ENCODE data around the gene NSUN4.

DNA sequence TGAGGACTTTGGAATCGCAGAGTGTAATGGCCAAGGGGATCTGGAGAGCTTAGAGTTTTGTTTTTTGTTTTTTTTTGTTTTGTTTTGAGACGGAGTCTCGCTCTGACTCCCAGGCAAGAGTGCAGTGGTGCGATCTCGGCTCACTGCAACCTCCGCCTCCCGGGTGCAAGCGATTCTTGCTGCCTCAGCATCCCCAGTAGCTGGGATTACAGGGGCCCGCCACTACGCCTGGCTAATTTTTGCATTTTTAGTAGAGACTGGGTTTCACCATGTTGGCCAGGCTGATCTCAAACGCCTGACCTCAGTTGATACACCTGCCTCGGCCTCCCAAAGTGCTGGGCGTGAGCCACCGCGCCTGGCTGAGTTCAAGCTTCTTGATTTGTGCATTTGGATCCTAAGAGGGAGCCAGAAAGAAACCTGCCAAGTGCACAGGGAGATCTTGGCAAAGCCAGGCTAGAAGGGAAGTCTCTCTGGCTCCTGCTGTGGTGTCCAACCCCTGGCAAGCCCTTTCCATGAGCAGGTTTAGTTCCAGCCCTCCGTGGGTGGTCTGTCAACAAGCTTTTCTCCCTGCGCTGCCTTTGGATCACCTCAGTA, 54.4 kb downstream of the NSUN4 start:
- TF ChIP-seq, protein P1, sequence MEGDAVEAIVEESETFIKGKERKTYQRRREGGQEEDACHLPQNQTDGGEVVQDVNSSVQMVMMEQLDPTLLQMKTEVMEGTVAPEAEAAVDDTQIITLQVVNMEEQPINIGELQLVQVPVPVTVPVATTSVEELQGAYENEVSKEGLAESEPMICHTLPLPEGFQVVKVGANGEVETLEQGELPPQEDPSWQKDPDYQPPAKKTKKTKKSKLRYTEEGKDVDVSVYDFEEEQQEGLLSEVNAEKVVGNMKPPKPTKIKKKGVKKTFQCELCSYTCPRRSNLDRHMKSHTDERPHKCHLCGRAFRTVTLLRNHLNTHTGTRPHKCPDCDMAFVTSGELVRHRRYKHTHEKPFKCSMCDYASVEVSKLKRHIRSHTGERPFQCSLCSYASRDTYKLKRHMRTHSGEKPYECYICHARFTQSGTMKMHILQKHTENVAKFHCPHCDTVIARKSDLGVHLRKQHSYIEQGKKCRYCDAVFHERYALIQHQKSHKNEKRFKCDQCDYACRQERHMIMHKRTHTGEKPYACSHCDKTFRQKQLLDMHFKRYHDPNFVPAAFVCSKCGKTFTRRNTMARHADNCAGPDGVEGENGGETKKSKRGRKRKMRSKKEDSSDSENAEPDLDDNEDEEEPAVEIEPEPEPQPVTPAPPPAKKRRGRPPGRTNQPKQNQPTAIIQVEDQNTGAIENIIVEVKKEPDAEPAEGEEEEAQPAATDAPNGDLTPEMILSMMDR (conservative IDR thresholded peaks at IDR 0.05 in 1 of 2, IDR thresholded peaks at IDR 0.05 in 1 of 2; ENCODE audit: low read depth in 1 of 2, low read length in 2 of 2): no peak
- TF ChIP-seq EZH2 (IDR thresholded peaks at IDR 0.05; ENCODE audit: low read length, missing control alignments): peak; percentile 17
